Activated T-cell treated with anti-CD3 and anti-CD28 coated beads, Interleukin-2, amount 50 U/mL, for 24 hours (primary cell): ENCODE results near the gene FOXE1.

ENCODE experiments used
- DNase-seq: peaks from one replicate; pipeline ENCODE4 v3.0.0-alpha.2; 2020
- H3K27ac Mint-ChIP-seq: 2 replicates; pipeline ENCODE4 v1.8.0; 2020; ENCODE audit warnings: mild to moderate bottlenecking, mixed read lengths
- H3K27me3 Mint-ChIP-seq: 2 replicates; pipeline ENCODE4 v1.8.0; 2020; ENCODE audit warnings: mixed read lengths
- H3K36me3 Mint-ChIP-seq: 2 replicates; pipeline ENCODE4 v1.8.0; 2020; ENCODE audit warnings: low read depth, mixed read lengths
- H3K4me1 Mint-ChIP-seq: 2 replicates; pipeline ENCODE4 v1.8.0; 2020; ENCODE audit warnings: low read depth, mixed read lengths
- H3K4me3 Mint-ChIP-seq: 2 replicates; pipeline ENCODE4 v1.8.0; 2020; ENCODE audit warnings: mild to moderate bottlenecking, moderate library complexity, mixed read lengths
- H3K9me3 Mint-ChIP-seq: 2 replicates; pipeline ENCODE4 v1.8.0; 2020; ENCODE audit warnings: mixed read lengths

Gene FOXE1

GRCh38 chr9:97853056-97853843 is at the start of gene FOXE1:
Gene FOXE1 (plus strand): TSS chr9:97853226. CDS start chr9:97853915, 689 bp downstream.
- Mint-ChIP-seq H3K9me3 (no peaks in the 10 kb centered on the region), H3K4me3 (peak within 1 kb of the TSS; percentile 86), H3K36me3 (peaks cover 3% of the 10 kb centered on the region), H3K27me3 (peaks cover 86% of the 10 kb centered on the region), H3K4me1 (peaks cover 35% of the 10 kb centered on the region), H3K27ac (peak within 1 kb of the TSS; percentile 79)
- peak; percentile 53 for DNase-seq

- Mint-ChIP-seq H3K4me3 (peak overlapping the region; percentile 64), H3K9me3 (no peaks in the 10 kb centered on the region), H3K4me1 (peaks cover 9% of the 10 kb centered on the region), H3K27me3 (peaks cover 31% of the 10 kb centered on the region), H3K36me3 (no peaks in the 10 kb centered on the region), H3K27ac (no peak overlapping the region)
- DNase-seq: no peak
These were observed 49.0 kb upstream of the FOXE1 start for GRCh38 chr9:97804059-97804365.

DNA sequence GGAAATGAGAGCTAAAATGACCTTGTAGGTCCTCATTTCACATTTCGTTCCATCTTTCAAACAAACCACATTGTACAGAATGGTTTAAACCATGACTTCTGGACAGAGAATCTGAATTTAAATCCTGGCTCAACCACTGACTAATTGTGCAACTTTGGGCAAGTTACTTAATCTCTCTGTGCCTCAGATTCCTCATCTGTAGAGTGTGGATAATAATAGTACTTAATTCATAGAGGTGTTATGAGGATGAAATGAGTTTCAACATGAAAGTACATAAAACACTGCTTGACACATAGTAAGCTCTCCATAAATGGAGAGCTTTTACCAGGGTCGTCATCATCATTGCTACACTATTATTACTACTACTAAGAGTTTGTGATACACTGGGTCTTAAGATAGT is 46.3 kb upstream of the FOXE1 start:
- Mint-ChIP-seq H3K4me3 (no peak overlapping the region), H3K27me3 (peaks cover 31% of the 10 kb centered on the region), H3K4me1 (peaks cover 10% of the 10 kb centered on the region), H3K36me3 (no peaks in the 10 kb centered on the region), H3K27ac (no peak overlapping the region), H3K9me3 (no peaks in the 10 kb centered on the region)
- no peak for DNase-seq

GRCh38 chr9:97807681-97808080 is 45.3 kb upstream of the FOXE1 start:
- H3K9me3 Mint-ChIP-seq: no peaks in the 10 kb centered on the region
- peaks cover 9% of the 10 kb centered on the region for H3K4me1 Mint-ChIP-seq
- no peaks in the 10 kb centered on the region for H3K36me3 Mint-ChIP-seq
- no peak for DNase-seq
- H3K27ac Mint-ChIP-seq: no peak overlapping the region
- peaks cover 31% of the 10 kb centered on the region for H3K27me3 Mint-ChIP-seq
- H3K4me3 Mint-ChIP-seq: no peak overlapping the region

DNA sequence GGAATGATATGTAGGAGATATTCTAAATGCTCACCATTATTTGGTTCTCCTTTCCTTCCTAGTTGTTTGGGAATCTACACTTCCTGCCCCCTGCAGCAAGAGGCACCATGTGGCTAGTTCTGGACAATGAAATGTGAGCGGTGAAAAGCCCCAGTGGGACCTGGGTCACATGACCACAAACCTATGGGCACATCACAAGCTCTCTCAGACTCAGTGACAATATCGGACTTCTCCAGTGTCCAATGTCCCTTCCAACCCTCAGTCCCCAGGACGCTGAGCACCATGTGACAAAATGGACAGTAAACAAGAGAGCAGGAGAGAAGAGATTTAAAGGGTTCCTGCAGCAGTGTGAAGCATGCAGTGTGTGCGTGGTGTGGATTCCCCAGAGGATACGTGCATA is 44.6 kb upstream of the FOXE1 start:
- no peaks in the 10 kb centered on the region for H3K36me3 Mint-ChIP-seq
- H3K9me3 Mint-ChIP-seq: no peaks in the 10 kb centered on the region

GRCh38 chr9:97808972-97809371 is 44.1 kb upstream of the FOXE1 start:
- H3K9me3 Mint-ChIP-seq: no peaks in the 10 kb centered on the region
- H3K4me1 Mint-ChIP-seq: peaks cover 6% of the 10 kb centered on the region
- H3K27me3 Mint-ChIP-seq: peaks cover 29% of the 10 kb centered on the region
- H3K36me3 Mint-ChIP-seq: no peaks in the 10 kb centered on the region
- no peak overlapping the region for H3K27ac Mint-ChIP-seq
- no peak overlapping the region for H3K4me3 Mint-ChIP-seq
- DNase-seq: no peak

More for the DNA sequence above, 44.6 kb upstream of the FOXE1 start:
- H3K4me3 Mint-ChIP-seq: no peak overlapping the region
- H3K4me1 Mint-ChIP-seq: peaks cover 6% of the 10 kb centered on the region
- no peak overlapping the region for H3K27ac Mint-ChIP-seq
- H3K27me3 Mint-ChIP-seq: peaks cover 31% of the 10 kb centered on the region
- no peak for DNase-seq

GRCh38 chr9:97809666-97810344 is 43.2 kb upstream of the FOXE1 start:
- Mint-ChIP-seq H3K27ac (no peak overlapping the region), H3K9me3 (no peaks in the 10 kb centered on the region), H3K4me3 (no peak overlapping the region), H3K4me1 (peaks cover 3% of the 10 kb centered on the region), H3K27me3 (peaks cover 22% of the 10 kb centered on the region), H3K36me3 (no peaks in the 10 kb centered on the region)
- no peak for DNase-seq

GRCh38 chr9:97811533-97812246 is 41.3 kb upstream of the FOXE1 start:
- DNase-seq: no peak
- Mint-ChIP-seq H3K4me1 (peaks cover 3% of the 10 kb centered on the region), H3K27ac (no peak overlapping the region), H3K36me3 (no peaks in the 10 kb centered on the region), H3K4me3 (no peak overlapping the region), H3K27me3 (peaks cover 14% of the 10 kb centered on the region), H3K9me3 (no peaks in the 10 kb centered on the region)

- no peak for DNase-seq
- Mint-ChIP-seq H3K27ac (no peak overlapping the region), H3K9me3 (no peaks in the 10 kb centered on the region), H3K4me3 (no peak overlapping the region), H3K4me1 (peaks cover 3% of the 10 kb centered on the region), H3K36me3 (no peaks in the 10 kb centered on the region), H3K27me3 (peaks cover 11% of the 10 kb centered on the region)
These were observed 40.8 kb upstream of the FOXE1 start for GRCh38 chr9:97812247-97812543.

DNA sequence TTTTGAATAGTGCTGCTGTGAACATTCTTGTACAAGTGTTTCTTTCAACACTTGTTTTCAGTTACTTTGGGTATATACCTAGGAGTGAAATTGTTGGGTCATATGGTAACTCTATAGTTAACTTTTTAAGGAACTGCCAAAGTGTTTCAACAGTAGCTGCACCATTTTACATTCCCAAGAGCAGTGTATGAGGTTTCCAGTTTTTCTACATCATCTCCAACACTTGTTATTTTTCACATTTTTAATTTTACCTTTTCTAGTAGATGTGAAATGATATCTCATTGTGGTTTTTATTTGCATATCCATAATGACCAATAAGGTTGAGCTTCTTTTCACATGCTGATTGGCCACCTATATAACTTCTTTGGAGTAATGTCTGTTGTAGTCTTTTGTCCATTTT is 40.0 kb upstream of the FOXE1 start:
- Mint-ChIP-seq H3K9me3 (no peaks in the 10 kb centered on the region), H3K27ac (no peak overlapping the region), H3K4me1 (peaks cover 3% of the 10 kb centered on the region), H3K36me3 (no peaks in the 10 kb centered on the region), H3K27me3 (peaks cover 12% of the 10 kb centered on the region), H3K4me3 (no peak overlapping the region)
- DNase-seq: no peak

GRCh38 chr9:97819735-97820134 is 33.3 kb upstream of the FOXE1 start:
- no peak overlapping the region for H3K4me3 Mint-ChIP-seq
- H3K9me3 Mint-ChIP-seq: peaks cover 5% of the 10 kb centered on the region
- H3K36me3 Mint-ChIP-seq: no peaks in the 10 kb centered on the region
- H3K27ac Mint-ChIP-seq: no peak overlapping the region
- H3K27me3 Mint-ChIP-seq: peaks cover 52% of the 10 kb centered on the region
- no peaks in the 10 kb centered on the region for H3K4me1 Mint-ChIP-seq
- no peak for DNase-seq

DNA sequence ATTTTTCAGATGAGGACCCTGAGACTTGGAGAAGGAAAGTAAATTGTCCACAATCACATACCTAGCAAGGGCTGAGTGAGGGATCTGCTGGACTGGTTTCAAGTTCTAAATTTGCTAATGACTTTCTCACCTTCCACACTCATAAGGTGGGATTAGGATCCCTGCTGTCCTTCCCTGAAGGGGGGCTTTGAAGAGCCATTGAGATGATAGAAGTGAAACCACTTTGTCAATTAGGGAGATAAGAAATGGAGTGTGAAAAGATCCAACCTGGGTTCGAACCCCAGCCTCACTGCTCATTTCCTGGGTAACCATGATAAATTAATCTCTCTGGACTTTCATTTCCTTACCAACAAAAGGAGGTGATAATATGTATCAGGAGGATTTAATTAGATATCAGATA is 32.7 kb upstream of the FOXE1 start:
- Mint-ChIP-seq H3K36me3 (no peaks in the 10 kb centered on the region), H3K27ac (no peak overlapping the region), H3K27me3 (peaks cover 58% of the 10 kb centered on the region), H3K4me1 (no peaks in the 10 kb centered on the region), H3K4me3 (no peak overlapping the region), H3K9me3 (peaks cover 5% of the 10 kb centered on the region)
- DNase-seq: no peak

GRCh38 chr9:97830884-97831829 is 21.9 kb upstream of the FOXE1 start:
- Mint-ChIP-seq H3K36me3 (no peaks in the 10 kb centered on the region), H3K27ac (no peak overlapping the region), H3K27me3 (peaks cover 29% of the 10 kb centered on the region), H3K9me3 (no peaks in the 10 kb centered on the region), H3K4me1 (no peaks in the 10 kb centered on the region), H3K4me3 (no peak overlapping the region)
- DNase-seq: no peak

DNA sequence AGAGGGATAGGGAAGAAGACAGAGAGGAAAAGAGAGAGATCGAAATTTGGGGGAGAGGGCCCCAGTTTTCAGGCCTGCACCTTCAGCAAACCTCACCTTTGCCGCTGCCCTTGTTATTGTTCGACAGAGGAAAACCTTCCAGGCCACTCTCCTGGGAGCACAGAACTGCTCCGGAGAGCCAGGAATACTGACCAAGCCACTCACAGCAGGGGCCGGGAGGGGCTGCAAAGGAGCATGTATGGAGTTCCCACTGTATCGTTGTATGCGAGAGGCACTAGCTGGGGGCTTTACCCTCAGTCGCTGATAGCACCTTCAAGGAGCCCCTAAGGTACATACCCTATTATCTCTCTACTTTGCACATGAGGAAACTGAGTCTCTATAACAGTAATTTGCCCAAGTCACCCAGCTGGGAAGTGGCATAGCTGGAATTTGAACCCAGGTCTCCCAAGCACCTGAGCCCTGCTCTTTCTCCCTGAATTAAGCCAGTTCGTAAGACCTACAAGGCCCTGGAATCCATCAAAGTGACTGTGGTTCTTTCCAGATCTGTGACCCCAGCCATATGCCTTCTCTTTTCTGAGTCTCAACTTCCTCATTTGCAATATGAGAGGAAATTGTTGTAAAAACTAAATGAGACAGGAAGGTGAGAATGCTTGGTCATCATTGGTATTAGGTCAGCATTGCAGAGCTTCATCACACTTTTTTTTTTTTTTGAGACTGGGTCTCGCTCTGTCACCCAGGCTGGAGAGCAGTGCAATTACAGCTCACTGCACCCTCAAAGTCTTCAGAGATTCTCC is 21.0 kb upstream of the FOXE1 start:
- Mint-ChIP-seq H3K4me3 (no peak overlapping the region), H3K27ac (no peak overlapping the region), H3K27me3 (peaks cover 28% of the 10 kb centered on the region), H3K9me3 (no peaks in the 10 kb centered on the region), H3K36me3 (no peaks in the 10 kb centered on the region), H3K4me1 (no peaks in the 10 kb centered on the region)
- DNase-seq: no peak
